Left lung (tissue), 10 donors: ENCODE data around the gene TMEM222. TPM values are rescaled to one million over a fixed set of nuclear protein-coding genes. Genes with fewer than 3 reads are reported as not detected.

Experiments used
- ATAC-seq: fragments of 200-7000 bp; cut with Tn5 transposase; one replicate; pipeline ENCODE4 v1.9.1; 2020; ENCODE audit warnings: moderate library complexity
- DNase-seq, 4 donors: peaks; one replicate each; pipeline ENCODE4 v3.0.0-alpha.2; 2013 to 2020
- H3K27ac ChIP-seq, 2 donors: fragments of 200-600 bp; sonication (generic) in 1 of 2; one replicate each; pipeline versions ENCODE4 v1.5.0 to v1.8.0; 2020 to 2021
- H3K27me3 ChIP-seq, 2 donors: fragments of 200-600 bp; sonication (generic) in 1 of 2; one replicate each; pipeline versions ENCODE4 v1.5.0 to v1.8.0; 2020 to 2021
- H3K36me3 ChIP-seq, 2 donors: fragments of 200-600 bp; sonication (generic) in 1 of 2; one replicate each; pipeline versions ENCODE4 v1.5.0 to v1.8.0; 2020 to 2021
- H3K4me1 ChIP-seq, 2 donors: fragments of 200-600 bp; one replicate each; pipeline ENCODE4 v1.8.0; 2021
- H3K4me3 ChIP-seq, 2 donors: fragments of 200-600 bp; sonication (generic) in 1 of 2; one replicate each; pipeline versions ENCODE4 v1.5.0 to v1.8.0; 2020 to 2021; ENCODE audit warnings: mild to moderate bottlenecking in 1 of 2
- H3K9me3 ChIP-seq, 2 donors: fragments of 200-600 bp; sonication (generic) in 1 of 2; one replicate each; pipeline versions ENCODE4 v1.5.0 to v1.8.0; 2020 to 2021
- intact Hi-C, 2 donors: fragments of 100-400 bp; cut with DNase I; formaldehyde crosslinking; loops; one replicate each; pipeline versions ENCODE4 v1.11.2 to v1.14.2; 2022
- polyA plus RNA-seq, 6 donors: library from polyadenylated mRNA; unstranded; fragments of 120-200 nt; gene quantifications; one replicate each; pipeline ENCODE4 v1.2.1, GENCODE V29; 2013; ENCODE audit not compliant: insufficient read length in 6 of 6
- total RNA-seq, 2 donors: library from RNA; stranded (reverse); fragmentation: NEBNext Ultra II Directional; extraction: Animal tissue kit (Norgen Biotek cat#: 25700); gene quantifications; one replicate each; pipeline ENCODE4 v1.2.1, GENCODE V29; 2021
- TF ChIP-seq, protein P1 (sequence below), 2 donors: fragments of 200-600 bp; sonication (generic) in 1 of 2; IDR thresholded peaks; one replicate each; pipeline versions ENCODE4 v1.5.0 to v1.8.0; 2021; ENCODE audit warnings: antibody characterized with exemption in 2 of 2
- donor health status: DM: no; HTN: yes; CAD: no.
- donor health status: DM: no; HTN: no; CAD: no.

The TMEM222 gene
- total and polyA plus RNA-seq, 8 donors, result 29.4 to 40.4 (median 35.7) TPM

DNA sequence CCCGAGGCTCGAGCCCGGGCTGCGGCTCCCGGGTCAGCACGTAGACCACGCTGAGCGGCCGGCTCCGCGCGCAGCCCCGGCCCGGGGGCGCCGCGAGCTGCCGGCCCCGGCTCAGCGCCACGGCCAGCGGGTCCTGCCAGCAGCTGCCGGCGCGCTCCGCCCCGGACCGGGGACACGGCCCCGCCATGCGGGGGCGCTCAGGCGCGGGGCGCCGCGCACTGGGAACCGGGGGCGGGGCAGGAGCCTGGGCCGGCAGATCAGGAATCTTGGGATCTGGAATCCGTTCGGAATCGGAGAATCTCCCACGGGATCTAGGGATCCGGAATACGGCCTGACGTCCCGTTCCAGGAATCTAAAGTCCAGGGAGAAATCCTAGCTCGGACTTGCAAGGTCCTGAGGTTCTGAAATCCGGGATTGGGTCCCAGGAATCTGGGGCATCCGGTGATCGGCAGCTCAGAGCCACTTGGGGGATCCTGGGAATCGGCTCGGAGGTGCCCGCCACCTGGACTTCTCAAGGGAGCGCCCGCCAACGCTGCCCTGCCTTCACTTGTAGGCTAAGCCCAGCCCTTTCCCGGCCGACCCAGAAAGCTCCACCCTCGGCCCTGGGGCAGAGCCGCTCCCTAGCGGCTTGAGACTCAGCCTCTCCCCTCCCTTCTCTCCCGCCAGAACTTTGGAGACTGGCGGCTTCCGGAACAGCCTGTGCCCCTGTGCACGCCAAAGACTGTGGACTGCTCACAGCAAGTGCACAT, 44.6 kb downstream of the TMEM222 start, which contains the start of gene MAP3K6:
MAP3K6 (minus strand) TSS at position 551 of the 749 bp plus-strand sequence; CDS start at position 187, 364 bp downstream.
- DNase-seq (peak in 3 of 4 donors; percentile 82 to 95 (median 90)), ATAC-seq (peak; percentile 77)
- H3K4me3 ChIP-seq, result peak within 1 kb of the TSS; percentile 67 to 74
- H3K4me1 ChIP-seq, result peaks cover 23 to 57% of the 10 kb centered on the region in 2 donors
- H3K27ac ChIP-seq, result peak within 1 kb of the TSS; percentile 91 to 98
- peaks cover 0 to 7% of the 10 kb centered on the region in 2 donors for H3K27me3 ChIP-seq
- H3K9me3 ChIP-seq, result no peaks in the 10 kb centered on the region
- H3K36me3 ChIP-seq, result peaks cover 0 to 34% of the 10 kb centered on the region in 2 donors
- intact Hi-C loops, result no loop called here
- TF ChIP-seq, protein P1, sequence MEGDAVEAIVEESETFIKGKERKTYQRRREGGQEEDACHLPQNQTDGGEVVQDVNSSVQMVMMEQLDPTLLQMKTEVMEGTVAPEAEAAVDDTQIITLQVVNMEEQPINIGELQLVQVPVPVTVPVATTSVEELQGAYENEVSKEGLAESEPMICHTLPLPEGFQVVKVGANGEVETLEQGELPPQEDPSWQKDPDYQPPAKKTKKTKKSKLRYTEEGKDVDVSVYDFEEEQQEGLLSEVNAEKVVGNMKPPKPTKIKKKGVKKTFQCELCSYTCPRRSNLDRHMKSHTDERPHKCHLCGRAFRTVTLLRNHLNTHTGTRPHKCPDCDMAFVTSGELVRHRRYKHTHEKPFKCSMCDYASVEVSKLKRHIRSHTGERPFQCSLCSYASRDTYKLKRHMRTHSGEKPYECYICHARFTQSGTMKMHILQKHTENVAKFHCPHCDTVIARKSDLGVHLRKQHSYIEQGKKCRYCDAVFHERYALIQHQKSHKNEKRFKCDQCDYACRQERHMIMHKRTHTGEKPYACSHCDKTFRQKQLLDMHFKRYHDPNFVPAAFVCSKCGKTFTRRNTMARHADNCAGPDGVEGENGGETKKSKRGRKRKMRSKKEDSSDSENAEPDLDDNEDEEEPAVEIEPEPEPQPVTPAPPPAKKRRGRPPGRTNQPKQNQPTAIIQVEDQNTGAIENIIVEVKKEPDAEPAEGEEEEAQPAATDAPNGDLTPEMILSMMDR (IDR thresholded peaks at IDR 0.05), result peak; percentile 9 to 23

DNA sequence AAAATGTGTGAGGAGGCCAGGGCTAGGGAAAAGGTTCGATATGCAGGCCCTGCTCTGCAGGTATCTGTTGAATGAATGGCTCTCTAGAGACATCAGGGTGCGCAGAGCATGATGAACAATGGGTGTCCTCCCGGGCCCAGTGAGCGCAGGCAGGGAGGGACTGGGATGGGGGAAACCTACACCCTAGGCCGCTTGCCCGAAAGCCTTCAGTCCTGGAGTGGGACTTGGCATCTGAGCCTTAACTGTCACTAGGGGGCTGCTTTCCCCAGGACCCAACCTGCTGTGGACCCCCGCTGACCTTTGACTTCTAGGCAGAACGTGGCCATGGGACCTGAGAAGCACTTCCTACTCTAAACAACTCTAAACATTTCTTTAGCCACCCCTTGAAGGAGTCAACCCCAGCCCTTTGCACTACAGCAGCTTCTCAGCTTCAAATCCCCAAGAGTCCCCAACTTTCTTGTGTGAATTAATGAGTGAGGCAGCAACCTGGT, 45.2 kb downstream of the TMEM222 start:
- Histone ChIP-seq H3K4me3 (peak overlapping the region; percentile 67 to 74), H3K9me3 (no peaks in the 10 kb centered on the region), H3K36me3 (peaks cover 0 to 28% of the 10 kb centered on the region in 2 donors), H3K4me1 (peaks cover 23 to 57% of the 10 kb centered on the region in 2 donors), H3K27ac (peak overlapping the region; percentile 91 to 98), H3K27me3 (peaks cover 0 to 7% of the 10 kb centered on the region in 2 donors)
- no peak for DNase-seq
- TF ChIP-seq, protein P1 (IDR thresholded peaks at IDR 0.05), result no peak
- intact Hi-C loops, result no loop called here
- ATAC-seq, result no peak

DNA sequence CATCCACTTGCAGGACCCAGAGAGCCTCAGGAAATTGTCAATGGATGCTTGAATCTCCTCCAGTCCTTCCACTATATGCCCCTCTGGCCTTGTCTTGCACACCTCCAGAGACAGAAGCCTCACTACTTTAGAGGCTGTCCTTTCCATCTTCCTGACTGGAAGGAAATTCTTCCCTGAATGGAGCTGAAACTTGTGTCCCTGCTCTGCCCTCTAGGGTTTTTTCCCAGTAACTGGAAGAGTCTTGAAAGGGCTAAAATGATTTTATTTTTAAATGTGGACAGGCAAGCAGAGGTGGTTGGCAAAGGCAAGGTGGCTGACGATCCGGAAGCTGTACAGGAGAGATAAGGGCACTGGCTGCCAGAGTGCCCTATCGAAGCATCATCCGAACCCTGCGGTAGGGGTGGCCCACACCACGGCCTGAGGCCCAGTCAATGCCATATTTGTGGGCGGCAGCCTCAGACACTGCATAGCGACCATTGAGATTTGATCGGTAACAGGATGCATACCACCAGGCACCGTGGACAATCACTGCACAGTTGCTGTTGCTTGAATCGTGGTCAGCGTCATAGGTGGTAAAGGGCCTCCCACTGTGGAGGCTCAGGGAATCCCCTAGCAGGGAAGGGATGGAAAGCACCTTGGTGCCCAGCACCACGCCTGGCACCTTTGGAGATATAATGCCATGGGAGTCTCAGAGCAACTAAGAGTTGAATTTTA, 47.1 kb downstream of the TMEM222 start:
- H3K27me3 ChIP-seq, result peaks cover 0 to 7% of the 10 kb centered on the region in 2 donors
- H3K4me3 ChIP-seq, result peak overlapping the region in 1 of 2 donors; percentile 40
- DNase-seq (no peak), ATAC-seq (no peak)
- peaks cover 23 to 54% of the 10 kb centered on the region in 2 donors for H3K4me1 ChIP-seq
- intact Hi-C loops, result no loop called here
- peaks cover 0 to 10% of the 10 kb centered on the region in 2 donors for H3K36me3 ChIP-seq
- no peaks in the 10 kb centered on the region for H3K9me3 ChIP-seq
- TF ChIP-seq, protein P1 (IDR thresholded peaks at IDR 0.05), result no peak
- H3K27ac ChIP-seq, result peak overlapping the region; percentile 42 to 73

DNA sequence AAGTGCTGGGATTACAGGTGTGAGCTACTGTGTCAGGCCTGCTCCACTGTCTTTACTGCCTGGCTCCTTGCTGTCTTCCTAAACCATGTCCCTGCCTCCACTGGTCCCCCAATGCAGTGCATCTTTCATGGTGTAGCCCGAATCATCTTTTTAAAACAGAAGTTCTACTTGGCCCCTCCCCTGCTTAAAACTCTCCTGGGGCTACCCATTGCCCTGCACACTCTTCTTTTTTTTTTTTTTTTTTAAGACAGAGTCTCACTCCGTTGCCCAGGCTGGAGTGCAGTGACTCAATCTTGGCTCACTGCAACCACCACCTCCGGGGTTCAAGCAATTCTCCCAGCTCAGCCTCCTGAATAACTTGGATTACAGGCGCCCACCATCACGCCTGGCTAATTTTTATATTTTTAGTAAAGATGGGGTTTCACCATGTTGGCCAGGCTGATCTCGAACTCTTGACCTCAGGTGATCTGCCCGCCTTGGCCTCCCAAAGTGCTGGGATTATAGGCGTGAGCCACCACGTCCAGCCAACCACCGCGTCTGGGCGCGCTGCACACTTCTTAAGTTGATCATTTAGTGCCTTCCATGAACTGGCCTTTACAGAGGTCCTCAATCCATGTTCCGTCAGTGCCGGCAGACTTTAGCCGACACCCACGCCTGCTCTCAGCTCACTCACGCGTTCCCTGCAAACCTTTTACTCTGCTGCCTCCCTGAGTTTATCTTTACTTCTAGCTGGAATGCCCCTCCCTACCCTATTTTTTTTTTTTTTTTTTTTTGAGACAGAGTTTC, 50.3 kb downstream of the TMEM222 start:
- Histone ChIP-seq H3K4me1 (peaks cover 9 to 38% of the 10 kb centered on the region in 2 donors), H3K9me3 (no peaks in the 10 kb centered on the region), H3K27ac (peak overlapping the region in 1 of 2 donors; percentile 73), H3K36me3 (no peaks in the 10 kb centered on the region), H3K27me3 (no peaks in the 10 kb centered on the region), H3K4me3 (peak overlapping the region in 1 of 2 donors; percentile 40)
- DNase-seq (no peak), ATAC-seq (no peak)
- TF ChIP-seq, protein P1 (IDR thresholded peaks at IDR 0.05), result no peak
- intact Hi-C loops, result no loop called here
